ENCODE data around the gene NEK6.

Gene NEK6

GRCh38 chr9:124218438-124218982 lies 39.2 kb upstream of the NEK6 start:
- DNase-seq (ENCODE audit: extremely low read depth, low read depth): no peak
- no peak; the same call in 1 of the 2 replicates for TF ChIP-seq CTCF (IDR thresholded peaks at IDR 0.05; ENCODE audit: low read depth, low read length)

GRCh38 chr9:124218987-124219461 lies 38.7 kb upstream of the NEK6 start:
- no peak for DNase-seq (ENCODE audit: extremely low read depth, low read depth)
- TF ChIP-seq CTCF (IDR thresholded peaks at IDR 0.05; ENCODE audit: low read depth, low read length): no peak

DNA sequence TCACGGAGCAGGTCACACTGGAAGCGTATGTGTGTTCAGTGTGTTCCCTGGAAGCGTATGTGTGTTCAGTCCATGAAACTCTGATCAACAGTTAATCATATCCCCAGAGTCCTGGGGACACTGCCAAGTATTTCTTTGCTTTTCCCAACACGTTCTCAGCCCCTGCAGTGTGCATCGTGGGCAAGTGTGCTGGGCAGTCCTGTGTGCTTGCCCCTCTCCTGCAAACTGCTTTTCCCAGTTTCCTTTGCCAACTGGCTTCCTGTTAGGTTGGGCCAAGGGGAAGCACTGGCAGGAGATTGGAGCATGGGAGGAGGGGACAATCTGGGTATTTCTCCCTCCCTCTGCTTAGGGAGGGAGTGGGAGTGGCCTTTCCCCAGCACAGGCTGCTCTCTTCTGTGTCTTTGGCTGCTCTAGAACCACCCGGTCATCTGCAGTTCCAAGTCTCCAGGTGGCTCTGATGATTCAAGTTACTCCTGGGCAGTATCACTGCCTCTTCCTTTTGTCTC lies 36.8 kb upstream of the NEK6 start:
- no peak for TF ChIP-seq CTCF (IDR thresholded peaks at IDR 0.05; ENCODE audit: low read depth, low read length)
- no peak for DNase-seq (ENCODE audit: extremely low read depth, low read depth)

- no peak for TF ChIP-seq CTCF (IDR thresholded peaks at IDR 0.05; ENCODE audit: low read depth, low read length)
- no peak for DNase-seq (ENCODE audit: extremely low read depth, low read depth)
Observed at GRCh38 chr9:124221676-124222075, 36.1 kb upstream of the NEK6 start.

GRCh38 chr9:124222109-124222508 lies 35.6 kb upstream of the NEK6 start:
- DNase-seq (ENCODE audit: extremely low read depth, low read depth): no peak
- no peak for TF ChIP-seq CTCF (IDR thresholded peaks at IDR 0.05; ENCODE audit: low read depth, low read length)

- TF ChIP-seq CTCF (IDR thresholded peaks at IDR 0.05; ENCODE audit: low read depth, low read length): no peak
- no peak for DNase-seq (ENCODE audit: extremely low read depth, low read depth)
Observed at GRCh38 chr9:124222918-124223720, 34.6 kb upstream of the NEK6 start.

DNA sequence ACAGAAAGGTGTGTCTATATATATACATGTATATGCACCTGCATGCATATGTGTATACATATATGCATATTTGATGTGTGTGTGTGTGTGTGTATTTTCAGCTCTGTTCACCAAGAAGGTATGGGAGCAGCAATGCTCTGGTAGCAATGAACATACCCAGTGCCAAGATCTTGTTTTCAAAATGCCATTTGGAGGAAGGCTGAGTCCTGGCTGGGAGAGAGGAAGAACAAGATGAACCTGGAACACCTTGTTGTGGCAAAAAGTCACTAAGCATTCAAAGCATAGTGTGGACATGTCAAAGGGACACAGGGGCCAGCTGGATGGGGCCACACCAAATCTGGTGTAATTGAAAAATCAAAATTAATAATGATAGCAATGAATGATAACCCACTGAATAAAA lies 31.8 kb upstream of the NEK6 start:
- no peak for DNase-seq (ENCODE audit: extremely low read depth, low read depth)
- TF ChIP-seq CTCF (IDR thresholded peaks at IDR 0.05; ENCODE audit: low read depth, low read length): no peak
